HFF-Myc (cell line): ENCODE measurements around the gene RADIL.

Experiments used
- DNase-seq: peaks from one replicate; pipeline ENCODE4 v3.0.0-alpha.2; 2011; ENCODE audit warnings: low read depth; ENCODE audit errors: extremely low read depth
- H3K4me3 ChIP-seq: replicated peaks from 2 replicates; pipeline ENCODE4 v1.5.1; 2011; ENCODE audit warnings: low read depth, mild to moderate bottlenecking, control low read depth, low read length
- TF ChIP-seq, protein P1 (sequence below): IDR thresholded peaks from 2 replicates; pipeline ENCODE4 v1.5.1; 2012; ENCODE audit warnings: mild to moderate bottlenecking, low read depth, low read length, control low read depth; ENCODE audit errors: missing control alignments

Gene RADIL

GRCh38 chr7:4790516-4790991, 93.0 kb downstream of the RADIL start:
- H3K4me3 ChIP-seq, result no peak overlapping the region
- no peak for DNase-seq
- TF ChIP-seq, protein P1, sequence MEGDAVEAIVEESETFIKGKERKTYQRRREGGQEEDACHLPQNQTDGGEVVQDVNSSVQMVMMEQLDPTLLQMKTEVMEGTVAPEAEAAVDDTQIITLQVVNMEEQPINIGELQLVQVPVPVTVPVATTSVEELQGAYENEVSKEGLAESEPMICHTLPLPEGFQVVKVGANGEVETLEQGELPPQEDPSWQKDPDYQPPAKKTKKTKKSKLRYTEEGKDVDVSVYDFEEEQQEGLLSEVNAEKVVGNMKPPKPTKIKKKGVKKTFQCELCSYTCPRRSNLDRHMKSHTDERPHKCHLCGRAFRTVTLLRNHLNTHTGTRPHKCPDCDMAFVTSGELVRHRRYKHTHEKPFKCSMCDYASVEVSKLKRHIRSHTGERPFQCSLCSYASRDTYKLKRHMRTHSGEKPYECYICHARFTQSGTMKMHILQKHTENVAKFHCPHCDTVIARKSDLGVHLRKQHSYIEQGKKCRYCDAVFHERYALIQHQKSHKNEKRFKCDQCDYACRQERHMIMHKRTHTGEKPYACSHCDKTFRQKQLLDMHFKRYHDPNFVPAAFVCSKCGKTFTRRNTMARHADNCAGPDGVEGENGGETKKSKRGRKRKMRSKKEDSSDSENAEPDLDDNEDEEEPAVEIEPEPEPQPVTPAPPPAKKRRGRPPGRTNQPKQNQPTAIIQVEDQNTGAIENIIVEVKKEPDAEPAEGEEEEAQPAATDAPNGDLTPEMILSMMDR, result no peak

GRCh38 chr7:4790078-4790465, 93.4 kb downstream of the RADIL start:
- no peak for DNase-seq
- H3K4me3 ChIP-seq, result no peak overlapping the region
- TF ChIP-seq, protein P1, result no peak

- no peak for DNase-seq
- TF ChIP-seq, protein P1, result no peak
- no peak overlapping the region for H3K4me3 ChIP-seq
Measured at GRCh38 chr7:4789194-4790077, 94.1 kb downstream of the RADIL start.

DNA sequence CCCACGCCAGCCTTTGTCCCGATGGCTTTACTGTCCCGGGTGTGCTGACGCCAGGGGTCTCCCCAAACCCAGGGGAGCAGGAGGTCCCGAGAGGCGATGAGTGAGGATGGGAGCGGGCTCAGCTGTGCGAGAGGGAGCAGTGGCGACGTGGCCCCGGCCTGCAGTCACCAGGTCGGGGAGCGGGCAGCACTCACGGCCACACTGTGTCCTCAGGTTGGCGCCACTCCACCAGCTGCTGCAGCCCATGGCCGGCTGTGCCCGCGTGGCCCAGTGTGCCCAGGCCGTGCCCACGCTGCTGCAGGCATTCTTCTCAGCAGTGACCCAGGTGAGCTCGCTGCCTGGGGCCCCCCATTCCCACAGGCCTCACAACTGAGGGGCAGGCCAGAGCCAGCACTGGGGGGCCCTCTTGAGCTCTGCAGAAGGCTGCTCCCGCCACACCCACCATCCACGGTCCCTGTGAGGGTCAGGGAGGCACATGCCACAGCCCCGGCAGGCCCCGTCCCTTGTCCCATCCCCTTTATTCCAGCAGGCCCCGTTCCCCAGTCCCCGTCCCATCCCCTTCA, 94.8 kb downstream of the RADIL start:
- TF ChIP-seq, protein P1, result no peak
- H3K4me3 ChIP-seq, result no peak overlapping the region

DNA sequence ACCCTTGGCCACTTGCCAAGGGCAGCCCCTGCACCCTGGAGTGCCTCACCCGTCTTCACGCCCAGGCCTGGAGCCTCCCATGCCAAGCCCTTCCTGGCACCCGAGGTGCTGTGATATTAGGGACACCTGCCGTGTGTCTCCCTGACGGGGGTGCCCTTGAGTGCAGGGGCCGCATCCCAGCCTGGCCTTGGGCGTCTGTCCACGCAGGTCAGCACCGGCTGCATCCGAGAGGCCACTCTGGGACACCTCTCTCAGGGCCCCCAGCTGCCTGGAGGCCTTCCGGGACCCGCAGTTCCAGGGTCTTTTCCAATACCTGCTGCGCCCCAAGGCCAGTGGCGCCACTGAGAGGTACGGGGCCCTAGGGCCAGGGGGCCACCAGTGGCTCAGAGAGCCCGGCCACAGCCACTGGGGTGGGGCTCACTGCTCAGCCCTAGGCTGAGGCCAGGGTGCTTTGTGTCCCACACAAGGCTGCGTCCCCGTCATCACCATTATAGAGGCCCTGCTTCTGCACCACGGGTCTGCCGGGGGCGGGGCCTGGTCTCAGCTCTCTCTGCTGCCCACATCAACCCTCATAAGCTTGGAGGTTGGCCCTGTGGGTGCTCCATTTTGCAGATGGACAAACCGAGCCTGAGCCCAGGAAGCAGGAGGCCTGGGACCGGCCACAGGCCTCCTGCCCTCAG, 95.4 kb downstream of the RADIL start:
- TF ChIP-seq, protein P1, result no peak

More for the DNA sequence above, 94.8 kb downstream of the RADIL start:
- no peak for DNase-seq

GRCh38 chr7:4787541-4787940, 96.0 kb downstream of the RADIL start:
- H3K4me3 ChIP-seq, result no peak overlapping the region
- DNase-seq, result no peak
- TF ChIP-seq, protein P1, result no peak

More for the DNA sequence above, 95.4 kb downstream of the RADIL start:
- DNase-seq, result no peak
- H3K4me3 ChIP-seq, result no peak overlapping the region
